Urinary bladder (tissue), 4 donors: ENCODE measurements around the gene TMED4. TPM values are rescaled to one million over a fixed set of nuclear protein-coding genes. Genes with fewer than 3 reads are reported as not detected.
"Not testable (repeated sequence)": the region's sequence is repeated elsewhere in the genome, so short reads cannot be mapped to it uniquely, and the experiment has no call there.

ENCODE experiments used
- DNase-seq: peaks from one replicate; pipeline ENCODE4 v3.0.0-alpha.2; 2015; ENCODE audit errors: extremely low spot score
- H3K27ac ChIP-seq: one replicate; pipeline ENCODE4 v1.5.1; 2013; ENCODE audit warnings: low read depth, mild to moderate bottlenecking, moderate library complexity
- H3K36me3 ChIP-seq: one replicate; pipeline ENCODE4 v1.6.1; 2013; ENCODE audit warnings: mild to moderate bottlenecking, moderate library complexity; ENCODE audit not compliant: insufficient read depth
- H3K4me1 ChIP-seq: one replicate; pipeline ENCODE4 v1.6.1; 2013; ENCODE audit warnings: mild to moderate bottlenecking, moderate library complexity; ENCODE audit not compliant: insufficient read depth
- H3K4me3 ChIP-seq: one replicate; pipeline ENCODE4 v1.5.1; 2013; ENCODE audit warnings: low read depth, low read length
- WGBS: extraction: QIAGEN DNeasy Blood & Tissue Kit; methylation state at CpG from one replicate; pipeline ENCODE4 v1.1.7; 2013; 5-methylcytosine and 5-hydroxymethylcytosine counted together
- polyA plus RNA-seq: library from polyadenylated mRNA; stranded (reverse); fragments of 200-250 nt; gene quantifications from one replicate; pipeline ENCODE4 v1.2.3, GENCODE V29; 2013
- total RNA-seq: library from RNA; depleted of rRNA; stranded (reverse); fragments of >200 nt; gene quantifications from one replicate; pipeline ENCODE4 v1.2.3, GENCODE V29; 2014
- donor health status: healthy with polysubstance abuse.
- donor health status: healthy.

The TMED4 gene
- total and polyA plus RNA-seq, 2 donors = 70.3 to 92.6 TPM

- WGBS = 71% methylated on average over 3 of the region's 3 CpGs
- H3K4me1 ChIP-seq, DNase-seq, H3K27ac ChIP-seq, H3K4me3 ChIP-seq, H3K36me3 ChIP-seq: not testable (repeated sequence)
Observed at GRCh38 chr7:44552473-44553005, 29.5 kb downstream of the TMED4 start.

GRCh38 chr7:44549457-44549856 lies 32.6 kb downstream of the TMED4 start:
- WGBS = 75% methylated on average over 3 of the region's 3 CpGs
- no peak overlapping the region for H3K4me3 ChIP-seq
- H3K27ac ChIP-seq = no peak overlapping the region
- no peaks in the 10 kb centered on the region for H3K4me1 ChIP-seq
- no peak for DNase-seq
- H3K36me3 ChIP-seq = no peaks in the 10 kb centered on the region

GRCh38 chr7:44548893-44549292 lies 33.1 kb downstream of the TMED4 start:
- Histone ChIP-seq H3K36me3 (no peaks in the 10 kb centered on the region), H3K4me3 (no peak overlapping the region), H3K27ac (no peak overlapping the region), H3K4me1 (no peaks in the 10 kb centered on the region)
- 87% methylated on average over 3 of the region's 3 CpGs for WGBS
- DNase-seq = no peak

- Histone ChIP-seq H3K4me1 (no peaks in the 10 kb centered on the region), H3K4me3 (no peak overlapping the region), H3K27ac (no peak overlapping the region), H3K36me3 (no peaks in the 10 kb centered on the region)
- no peak for DNase-seq
- WGBS = 32% methylated on average over 6 of the region's 6 CpGs
Observed at GRCh38 chr7:44547536-44548231, 34.3 kb downstream of the TMED4 start.

- H3K27ac ChIP-seq = no peak overlapping the region
- 84% methylated on average over 6 of the region's 6 CpGs for WGBS
- no peak overlapping the region for H3K4me3 ChIP-seq
- no peaks in the 10 kb centered on the region for H3K4me1 ChIP-seq
- H3K36me3 ChIP-seq = no peaks in the 10 kb centered on the region
- no peak for DNase-seq
Observed at GRCh38 chr7:44541876-44542610, 40.0 kb downstream of the TMED4 start.

- Histone ChIP-seq H3K4me1 (no peaks in the 10 kb centered on the region), H3K27ac (no peak within 1 kb of the TSS), H3K36me3 (no peaks in the 10 kb centered on the region), H3K4me3 (no peak within 1 kb of the TSS)
- no peak for DNase-seq
- 70% methylated on average over 20 of the region's 20 CpGs for WGBS
Observed at GRCh38 chr7:44541028-44541869, 40.8 kb downstream of the TMED4 start, which contains the start of gene NPC1L1. TSS of gene NPC1L1 (minus strand) at chr7:44541330. CDS start at chr7:44541259, 71 bp downstream.

- H3K4me1 ChIP-seq = no peaks in the 10 kb centered on the region
Observed at GRCh38 chr7:44540592-44541027, 41.4 kb downstream of the TMED4 start.

GRCh38 chr7:44539669-44540506 lies 42.1 kb downstream of the TMED4 start:
- Histone ChIP-seq H3K4me3 (no peak overlapping the region), H3K36me3 (no peaks in the 10 kb centered on the region), H3K4me1 (no peaks in the 10 kb centered on the region), H3K27ac (no peak overlapping the region)
- DNase-seq = no peak
- 88% methylated on average over 27 of the region's 27 CpGs for WGBS

More at GRCh38 chr7:44540592-44541027, 41.4 kb downstream of the TMED4 start:
- H3K36me3 ChIP-seq = no peaks in the 10 kb centered on the region
- H3K4me3 ChIP-seq = no peak overlapping the region
- no peak overlapping the region for H3K27ac ChIP-seq
- WGBS = 87% methylated on average over 5 of the region's 5 CpGs
- no peak for DNase-seq

GRCh38 chr7:44538798-44539668 lies 43.0 kb downstream of the TMED4 start:
- 91% methylated on average over 32 of the region's 32 CpGs for WGBS
- no peak overlapping the region for H3K27ac ChIP-seq
- no peak overlapping the region for H3K4me3 ChIP-seq
- no peak for DNase-seq
- no peaks in the 10 kb centered on the region for H3K36me3 ChIP-seq
- H3K4me1 ChIP-seq = no peaks in the 10 kb centered on the region

GRCh38 chr7:44538093-44538797 lies 43.8 kb downstream of the TMED4 start:
- Histone ChIP-seq H3K4me3 (no peak overlapping the region), H3K27ac (no peak overlapping the region), H3K4me1 (no peaks in the 10 kb centered on the region), H3K36me3 (no peaks in the 10 kb centered on the region)
- no peak for DNase-seq
- WGBS = 87% methylated on average over 17 of the region's 17 CpGs

- Histone ChIP-seq H3K4me3 (no peak overlapping the region), H3K4me1 (no peaks in the 10 kb centered on the region), H3K36me3 (no peaks in the 10 kb centered on the region), H3K27ac (no peak overlapping the region)
- no peak for DNase-seq
- WGBS = 92% methylated on average over 6 of the region's 6 CpGs
Observed at GRCh38 chr7:44537442-44537841, 44.6 kb downstream of the TMED4 start.
